HCT116 (cell line): ENCODE measurements around the gene ARHGAP18. TPM values are rescaled to one million over a fixed set of nuclear protein-coding genes. Genes with fewer than 3 reads are reported as not detected.
A peak's percentile ranks its signal among the peaks of the same experiment; 100 is the strongest.

Source experiments
- ATAC-seq: fragments of 200-7000 bp; cut with Tn5 transposase; 2 replicates; pipeline ENCODE4 v1.9.1; 2020; ENCODE audit warnings: mild to moderate bottlenecking, moderate library complexity
- BruUV-seq: library from RNA; stranded (reverse); fragments of 400-500 nt; replicated peaks from 2 replicates; lab custom pipeline; 2021; lab: Mats Ljungman, UMichigan
- CTCF ChIA-PET: fragments of 300-600 bp; sonication (Branson Sonifier 250); formaldehyde crosslinking; loops from one replicate; lab custom pipeline; 2021; ENCODE audit warnings: antibody characterized with exemption; lab: Charles Lee
- POLR2A ChIA-PET: fragments of 300-600, 350-600 bp; sonication (Branson Sonifier 250); formaldehyde crosslinking; loops from one replicate; lab custom pipeline; 2021; ENCODE audit warnings: antibody characterized with exemption; lab: Charles Lee
- RAD21 ChIA-PET, 2 experiments: fragments of 300-600 bp; sonication (Branson Sonifier 250); formaldehyde crosslinking; loops; one replicate each; lab custom pipeline; 2023; ENCODE audit warnings: low total read pairs in 2 of 2; ENCODE audit not compliant: uncharacterized antibody in 2 of 2, unreplicated experiment in 2 of 2, low non-redundant PET in 1 of 2; lab: Charles Lee
- DNase-seq: peaks from one replicate; pipeline ENCODE4 v3.0.0-alpha.2; 2010; ENCODE audit warnings: low read depth, low spot score
- H2AFZ ChIP-seq: fragments of 200-600 bp; shearing (Covaris generic), sonication (generic); 2 replicates; pipeline ENCODE4 v1.6.1; 2017; ENCODE audit warnings: low read depth, mixed run types, mixed read lengths, antibody characterized with exemption, low read length; ENCODE audit not compliant: poor library complexity, severe bottlenecking
- H3K27ac ChIP-seq: 2 replicates; pipeline ENCODE4 v1.5.1; 2012; ENCODE audit warnings: low read depth, low read length
- H3K27me3 ChIP-seq: fragments of 200-600 bp; sonication (generic); 2 replicates; pipeline ENCODE4 v1.6.1; 2016; ENCODE audit warnings: mixed run types, low read length, mixed read lengths; ENCODE audit not compliant: insufficient read depth
- H3K36me3 ChIP-seq, 2 experiments: fragments of 200-500 bp in 1 of 2; fragments of 200-600 bp in 1 of 2; sonication (Bioruptor generic) in 1 of 2; sonication (generic) in 1 of 2; 2 replicates each; pipeline versions ENCODE4 v1.5.1 to v1.6.1; 2014 to 2016; ENCODE audit warnings: low read length in 2 of 2, inconsistent platforms in 1 of 2, mixed read lengths in 1 of 2, mixed run types in 1 of 2; ENCODE audit not compliant: insufficient read depth in 2 of 2, control insufficient read depth in 1 of 2
- H3K4me1 ChIP-seq, 2 experiments: fragments of 200-600 bp in 1 of 2; sonication (generic) in 1 of 2; 2 replicates each; pipeline versions ENCODE4 v1.5.1 to v1.6.1; 2012 to 2017; ENCODE audit warnings: low read length in 2 of 2, inconsistent platforms in 1 of 2, mild to moderate bottlenecking in 1 of 2, mixed read lengths in 1 of 2, mixed run types in 1 of 2, moderate library complexity in 1 of 2; ENCODE audit not compliant: insufficient read depth in 2 of 2, control insufficient read depth in 1 of 2
- H3K4me2 ChIP-seq: fragments of 200-600 bp; sonication (generic); 2 replicates; pipeline ENCODE4 v1.6.1; 2017; ENCODE audit warnings: mixed run types, low read length, mixed read lengths
- H3K4me3 ChIP-seq, 2 experiments: fragments of 200-600 bp in 1 of 2; sonication (generic) in 1 of 2; replicated peaks in 1 of 2; 2 replicates each; pipeline ENCODE4 v1.5.1; 2011 to 2016; ENCODE audit warnings: low read length in 2 of 2, control low read depth in 1 of 2, low read depth in 1 of 2, mild to moderate bottlenecking in 1 of 2, mixed read lengths in 1 of 2, mixed run types in 1 of 2
- H3K79me2 ChIP-seq: fragments of 200-600 bp; sonication (generic); 2 replicates; pipeline ENCODE4 v1.6.1; 2017; ENCODE audit warnings: mild to moderate bottlenecking, mixed run types, low read length, moderate library complexity, mixed read lengths; ENCODE audit not compliant: insufficient read depth
- H3K9ac ChIP-seq: fragments of 200-600 bp; sonication (generic); 2 replicates; pipeline ENCODE4 v1.6.1; 2016; ENCODE audit warnings: low read length, mixed read lengths
- H3K9me2 ChIP-seq: fragments of 200-600 bp; sonication (generic), shearing (Covaris generic); 2 replicates; pipeline ENCODE4 v1.6.1; 2017; ENCODE audit warnings: mixed run types, mild to moderate bottlenecking, moderate library complexity; ENCODE audit not compliant: insufficient read depth
- H3K9me3 ChIP-seq, 2 experiments: fragments of 200-500 bp in 1 of 2; fragments of 200-600 bp in 1 of 2; sonication (Bioruptor generic) in 1 of 2; sonication (generic) in 1 of 2; 2 replicates each; pipeline ENCODE4 v1.6.1; 2014 to 2017; ENCODE audit warnings: low read length in 2 of 2, mixed read lengths in 2 of 2, inconsistent platforms in 1 of 2, low read depth in 1 of 2, mild to moderate bottlenecking in 1 of 2, mixed run types in 1 of 2, moderate library complexity in 1 of 2; ENCODE audit not compliant: control insufficient read depth in 1 of 2, insufficient read depth in 1 of 2
- H4K20me1 ChIP-seq: fragments of 200-600 bp; sonication (generic), shearing (Covaris generic); 2 replicates; pipeline ENCODE4 v1.6.1; 2017; ENCODE audit warnings: mixed run types, mild to moderate bottlenecking, moderate library complexity; ENCODE audit not compliant: insufficient read depth
- ATF3 ChIP-seq: IDR thresholded peaks from 2 replicates; pipeline ENCODE4 v1.6.1; 2012
- CBX3 ChIP-seq: IDR thresholded peaks from 2 replicates; pipeline ENCODE4 v1.6.1; 2012; ENCODE audit warnings: low read depth
- EZH2 ChIP-seq: fragments of 200-600 bp; sonication (generic); IDR thresholded peaks from 2 replicates; pipeline ENCODE4 v1.6.1; 2017; ENCODE audit warnings: antibody characterized with exemption, mixed run types
- FOSL1 ChIP-seq: IDR thresholded peaks from 2 replicates; pipeline ENCODE4 v1.6.1; 2012; ENCODE audit warnings: low read depth
- JUND ChIP-seq: IDR thresholded peaks from 2 replicates; pipeline ENCODE4 v1.6.1; 2012
- POLR2AphosphoS5 ChIP-seq: IDR thresholded peaks from 2 replicates; pipeline ENCODE4 v1.6.1; 2011; ENCODE audit warnings: mild to moderate bottlenecking, low read depth, low read length, moderate library complexity
- REST ChIP-seq: IDR thresholded peaks from 2 replicates; pipeline ENCODE4 v1.6.1; 2012; ENCODE audit warnings: low read depth
- SIN3A ChIP-seq: IDR thresholded peaks from 2 replicates; pipeline ENCODE4 v1.6.1; 2012; ENCODE audit warnings: low read depth
- SRF ChIP-seq: IDR thresholded peaks from 2 replicates; pipeline ENCODE4 v1.6.1; 2012; ENCODE audit warnings: low read depth
- TCF7L2 ChIP-seq: IDR thresholded peaks from 2 replicates; pipeline ENCODE4 v1.7.0; 2011; ENCODE audit warnings: borderline replicate concordance, inconsistent platforms; ENCODE audit not compliant: insufficient read depth, insufficient read length; ENCODE audit errors: extremely low read depth
- ZBTB33 ChIP-seq: IDR thresholded peaks from 2 replicates; pipeline ENCODE4 v1.6.1; 2011; ENCODE audit warnings: mild to moderate bottlenecking, low read length, moderate library complexity; ENCODE audit not compliant: insufficient replicate concordance; ENCODE audit errors: extremely low read depth
- ZNF274 ChIP-seq: fragments of 200-500 bp; sonication (Bioruptor generic); IDR thresholded peaks from 2 replicates; pipeline ENCODE4 v1.6.1; 2014; ENCODE audit warnings: mild to moderate bottlenecking, low read depth, low read length, inconsistent platforms
- intact Hi-C: fragments of 100-400 bp; cut with micrococcal nuclease; formaldehyde crosslinking; loops from 2 replicates; pipeline ENCODE4 v1.10.0; 2022
- total RNA-seq: library from RNA; stranded (reverse); gene quantifications from one replicate; pipeline ENCODE4 v1.2.1, GENCODE V29; 2021; ENCODE audit not compliant: unreplicated experiment

ARHGAP18 gene
- total RNA-seq, 1 experiment from 2014 or later: 70.3 TPM

- H3K36me3 ChIP-seq: peaks cover 7 to 19% of the 10 kb centered on the region in 2 experiments; a peak in 3 of 4 replicates
- TF ChIP-seq SRF: no peak
- TF ChIP-seq EZH2: no peak
- no peak for TF ChIP-seq ATF3
- no peak for TF ChIP-seq ZNF274
- TF ChIP-seq SIN3A: no peak
- no peak for TF ChIP-seq POLR2AphosphoS5
- no peak for TF ChIP-seq JUND
- no peak for TF ChIP-seq FOSL1
- no peak for TF ChIP-seq REST
- TF ChIP-seq CBX3: no peak
- no peak for TF ChIP-seq ZBTB33
- no peak for TF ChIP-seq TCF7L2
- no peak overlapping the region for H3K4me2 ChIP-seq
- H3K4me1 ChIP-seq: peaks cover 19 to 26% of the 10 kb centered on the region in 2 experiments
- H4K20me1 ChIP-seq: no peaks in the 10 kb centered on the region
- ATAC-seq (no peak), DNase-seq (no peak)
- no peaks in the 10 kb centered on the region for H3K27me3 ChIP-seq
- ChIA-PET CTCF (interaction anchor here (1.6 to 4.2 kb wide), 6 partner anchors 100 to 421 kb away, joined by 4 to 42 read pairs (median 8); partner anchors contain the start of gene ARHGAP18), POLR2A (no interaction called here), RAD21 (interaction anchor here in 1 of 2 experiments (0.7 kb wide), 1 partner anchor 130 kb away, joined by 3 read pairs; no protein-coding TSS in a partner anchor)
- H3K9ac ChIP-seq: no peak overlapping the region
- intact Hi-C loops: loop anchor here (2.0 kb wide), 1 partner anchor 337 kb away; no protein-coding TSS in a partner anchor
- no peak overlapping the region for H3K4me3 ChIP-seq
- no peaks in the 10 kb centered on the region for H3K79me2 ChIP-seq
- H2AFZ ChIP-seq: no peak overlapping the region
- BruUV-seq: no TSS peak
- H3K27ac ChIP-seq: peak overlapping the region; percentile 58
- no peaks in the 10 kb centered on the region for H3K9me3 ChIP-seq
- H3K9me2 ChIP-seq: no peaks in the 10 kb centered on the region
These were observed 110.5 kb downstream of the ARHGAP18 start for GRCh38 chr6:129599467-129599866.
